Heart left ventricle (tissue), 16 donors: ENCODE results near the gene BMP10. TPM values are rescaled to one million over a fixed set of nuclear protein-coding genes. Genes with fewer than 3 reads are reported as not detected.

ENCODE experiments used
- ATAC-seq, 4 donors: fragments of 200-7000 bp; cut with Tn5 transposase; one replicate each; pipeline ENCODE4 v1.9.1; 2020 to 2022; ENCODE audit warnings: moderate library complexity in 4 of 4, mild to moderate bottlenecking in 3 of 4, moderate number of reproducible peaks in 1 of 4
- DNase-seq, 5 donors: peaks; one replicate each; pipeline ENCODE4 v3.0.0-alpha.2; 2020
- H3K27ac ChIP-seq, 12 donors: fragments of 200-600 bp; sonication (generic) in 4 of 12; one replicate each; pipeline versions ENCODE4 v1.5.0 to v1.8.0; 2016 to 2022; ENCODE audit warnings: mild to moderate bottlenecking in 2 of 12
- H3K27me3 ChIP-seq, 9 donors: fragments of 200-600 bp; sonication (generic) in 2 of 9; one replicate each; pipeline versions ENCODE4 v1.5.1 to v1.8.0; 2016 to 2022; ENCODE audit warnings: mild to moderate bottlenecking in 3 of 9
- H3K36me3 ChIP-seq, 9 donors: fragments of 200-600 bp; sonication (generic) in 2 of 9; one replicate each; pipeline versions ENCODE4 v1.5.0 to v1.8.0; 2018 to 2022; ENCODE audit warnings: mild to moderate bottlenecking in 2 of 9
- H3K4me1 ChIP-seq, 12 donors: fragments of 200-600 bp; sonication (generic) in 4 of 12; one replicate each; pipeline versions ENCODE4 v1.5.0 to v1.8.0; 2016 to 2022; ENCODE audit warnings: mild to moderate bottlenecking in 3 of 12
- H3K4me3 ChIP-seq, 12 donors: fragments of 200-600 bp; sonication (generic) in 4 of 12; one replicate each; pipeline versions ENCODE4 v1.5.0 to v1.8.0; 2017 to 2022; ENCODE audit warnings: mild to moderate bottlenecking in 9 of 12, moderate library complexity in 4 of 12
- H3K9me3 ChIP-seq, 12 donors: fragments of 200-600 bp; sonication (generic) in 4 of 12; one replicate each; pipeline versions ENCODE4 v1.5.0 to v1.8.0; 2016 to 2022; ENCODE audit warnings: mild to moderate bottlenecking in 1 of 12
- CTCF ChIP-seq, 12 donors: fragments of 200-600 bp; sonication (generic) in 4 of 12; IDR thresholded peaks; one replicate each; pipeline versions ENCODE4 v1.5.0 to v1.8.0; 2018 to 2022; ENCODE audit warnings: antibody characterized with exemption in 12 of 12, mild to moderate bottlenecking in 5 of 12
- POLR2A ChIP-seq, 2 donors: fragments of 450-650 bp; IDR thresholded peaks; one replicate each; pipeline ENCODE4 v1.6.1; 2017; ENCODE audit warnings: antibody characterized with exemption in 2 of 2, mild to moderate bottlenecking in 2 of 2, moderate library complexity in 2 of 2
- WGBS, 4 donors: extraction: QIAGEN DNeasy Blood & Tissue Kit in 2 of 4; methylation state at CpG; one replicate each; pipeline versions ENCODE4 v1.1.5 to v1.1.7; 2013 to 2018; 5-methylcytosine and 5-hydroxymethylcytosine counted together
- intact Hi-C, 10 donors: fragments of 100-400 bp; cut with DNase I; formaldehyde crosslinking; loops; one replicate each; pipeline versions ENCODE4 v1.11.1 to v1.14.2; 2022
- polyA plus RNA-seq, 2 donors: library from polyadenylated mRNA; stranded (reverse); fragments of 200-250 nt; gene quantifications; one replicate each; pipeline ENCODE4 v1.2.3, GENCODE V29; 2013
- total RNA-seq, 9 donors: library from RNA; depleted of rRNA in 2 of 9; stranded (reverse); fragments of >200 nt in 2 of 9; fragmentation: NEBNext Ultra II Directional in 3 of 9; extraction: Animal tissue kit (Norgen Biotek cat#: 25700) in 3 of 9; gene quantifications; one replicate each; pipeline versions ENCODE4 v1.1.0 to v1.2.4, GENCODE V29; 2016 to 2023
- donor health status: ischemic (EF 13 %, LVEDD 7.1; RV severe dilation, severe dysfunction).
- donor health status: healthy with polysubstance abuse.
- donor health status: DM: no; HTN: yes; CAD: no.
- donor health status: DM: no; HTN: no; CAD: no.
- donor health status: ischemic (EF 25% LVEDD 6.9; RV normal size, moderate dysfunction).
- donor health status: ischemic (EF 25% LVEDD 5.7; RV mildly dilated, moderate dysfunction).
- donor health status: healthy.
- donor health status: DM: yes; HTN: yes; CAD: no.
- donor health status: ischemic (EF 35%, LVEDD 5.7; RV mildly dilated, moderate dysfunction).
- donor health status: nonischemic (EF 11% LVEDD 7.7; RV severe dilation, severe dysfunction).
- donor health status: DM: yes; HTN: yes; CAD: no.
- donor health status: PGD.
- donor health status: ischemic (EF 29% LVEDD 5.4; RV normal size, mild dysfunction).
- donor health status: nonischemic (EF 23%, LVEDD 6.1; RV moderate dilation, normal function).

The BMP10 gene
- total and polyA plus RNA-seq, 11 donors = 0.15 to 5.9 (median 1.7) TPM; not detected in 7

- Histone ChIP-seq H3K36me3 (no peaks in the 10 kb centered on the region), H3K27ac (peak overlapping the region in 1 of 12 donors; percentile 76), H3K9me3 (no peaks in the 10 kb centered on the region), H3K4me3 (no peak overlapping the region), H3K4me1 (peaks cover 0 to 22% (median 0%) of the 10 kb centered on the region in 12 donors), H3K27me3 (peaks cover 0 to 46% (median 12%) of the 10 kb centered on the region in 9 donors)
- ATAC-seq = no peak
- no peak for DNase-seq
- WGBS, 4 donors = 79 to 84% (median 80%) methylated on average over 3 of the region's 3 CpGs
- intact Hi-C loops = no loop called here
- TF ChIP-seq CTCF (IDR thresholded peaks at IDR 0.05) (no peak), POLR2A (IDR thresholded peaks at IDR 0.05) (no peak)
These were observed 13.9 kb downstream of the BMP10 start for GRCh38 chr2:68857202-68857845.

GRCh38 chr2:68855550-68855949, 15.6 kb downstream of the BMP10 start:
- intact Hi-C loops = no loop called here
- H3K27me3 ChIP-seq = peaks cover 0 to 38% (median 11%) of the 10 kb centered on the region in 9 donors
- H3K9me3 ChIP-seq = no peaks in the 10 kb centered on the region
- no peak overlapping the region for H3K27ac ChIP-seq
- DNase-seq = no peak
- no peak overlapping the region for H3K4me3 ChIP-seq
- H3K4me1 ChIP-seq = peaks cover 0 to 10% (median 0%) of the 10 kb centered on the region in 12 donors
- ATAC-seq = no peak
- H3K36me3 ChIP-seq = no peaks in the 10 kb centered on the region
- 91 to 97% (median 96%) methylated on average over 3 of the region's 3 CpGs for WGBS, 4 donors
- no peak for TF ChIP-seq CTCF (IDR thresholded peaks at IDR 0.05)
- TF ChIP-seq POLR2A (IDR thresholded peaks at IDR 0.05) = no peak

- peaks cover 0 to 36% (median 10%) of the 10 kb centered on the region in 9 donors for H3K27me3 ChIP-seq
- intact Hi-C loops = no loop called here
These were observed 16.7 kb downstream of the BMP10 start for GRCh38 chr2:68854476-68854875.

GRCh38 chr2:68853915-68854314, 17.3 kb downstream of the BMP10 start:
- 34 to 48% (median 36%) methylated on average over 4 of the region's 4 CpGs for WGBS, 4 donors
- no peak overlapping the region for H3K27ac ChIP-seq
- no peak overlapping the region for H3K4me3 ChIP-seq
- no peaks in the 10 kb centered on the region for H3K9me3 ChIP-seq
- intact Hi-C loops = no loop called here
- no peak for DNase-seq
- peak in 2 of 4 donors; percentile 38 to 56 for ATAC-seq
- H3K4me1 ChIP-seq = peaks cover 0 to 10% (median 0%) of the 10 kb centered on the region in 12 donors
- no peak for TF ChIP-seq CTCF (IDR thresholded peaks at IDR 0.05)
- TF ChIP-seq POLR2A (IDR thresholded peaks at IDR 0.05) = no peak
- no peaks in the 10 kb centered on the region for H3K36me3 ChIP-seq
- peaks cover 0 to 41% (median 8%) of the 10 kb centered on the region in 9 donors for H3K27me3 ChIP-seq

More at GRCh38 chr2:68854476-68854875, 16.7 kb downstream of the BMP10 start:
- ATAC-seq = no peak
- H3K4me3 ChIP-seq = no peak overlapping the region
- H3K9me3 ChIP-seq = no peaks in the 10 kb centered on the region
- TF ChIP-seq POLR2A (IDR thresholded peaks at IDR 0.05) (no peak), CTCF (IDR thresholded peaks at IDR 0.05) (no peak)
- H3K36me3 ChIP-seq = no peaks in the 10 kb centered on the region
- peaks cover 0 to 10% (median 0%) of the 10 kb centered on the region in 12 donors for H3K4me1 ChIP-seq
- no peak overlapping the region for H3K27ac ChIP-seq
- DNase-seq = no peak
